ENCODE data around the gene SLC6A8.

SLC6A8 gene

DNA sequence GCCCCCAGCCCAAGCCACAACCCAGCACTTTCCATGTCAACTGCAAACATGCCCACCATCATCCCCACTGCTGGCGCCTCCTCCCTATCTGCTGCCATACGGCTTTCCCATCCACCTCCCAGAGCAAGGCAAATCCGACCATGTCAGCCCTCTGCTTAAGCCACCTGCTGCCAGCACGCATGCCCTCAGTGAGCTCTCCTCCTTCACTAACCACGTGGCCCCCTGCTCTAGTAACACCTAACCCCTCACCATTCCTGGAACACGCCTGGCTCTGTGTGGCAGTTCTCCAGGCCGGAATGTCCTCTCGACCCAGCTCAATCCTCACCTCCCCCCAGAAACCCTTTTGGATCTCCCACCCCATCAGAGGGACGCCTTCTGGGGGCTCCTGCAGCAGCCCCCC lies 19.1 kb downstream of the SLC6A8 start:
- TF ChIP-seq, protein P1, sequence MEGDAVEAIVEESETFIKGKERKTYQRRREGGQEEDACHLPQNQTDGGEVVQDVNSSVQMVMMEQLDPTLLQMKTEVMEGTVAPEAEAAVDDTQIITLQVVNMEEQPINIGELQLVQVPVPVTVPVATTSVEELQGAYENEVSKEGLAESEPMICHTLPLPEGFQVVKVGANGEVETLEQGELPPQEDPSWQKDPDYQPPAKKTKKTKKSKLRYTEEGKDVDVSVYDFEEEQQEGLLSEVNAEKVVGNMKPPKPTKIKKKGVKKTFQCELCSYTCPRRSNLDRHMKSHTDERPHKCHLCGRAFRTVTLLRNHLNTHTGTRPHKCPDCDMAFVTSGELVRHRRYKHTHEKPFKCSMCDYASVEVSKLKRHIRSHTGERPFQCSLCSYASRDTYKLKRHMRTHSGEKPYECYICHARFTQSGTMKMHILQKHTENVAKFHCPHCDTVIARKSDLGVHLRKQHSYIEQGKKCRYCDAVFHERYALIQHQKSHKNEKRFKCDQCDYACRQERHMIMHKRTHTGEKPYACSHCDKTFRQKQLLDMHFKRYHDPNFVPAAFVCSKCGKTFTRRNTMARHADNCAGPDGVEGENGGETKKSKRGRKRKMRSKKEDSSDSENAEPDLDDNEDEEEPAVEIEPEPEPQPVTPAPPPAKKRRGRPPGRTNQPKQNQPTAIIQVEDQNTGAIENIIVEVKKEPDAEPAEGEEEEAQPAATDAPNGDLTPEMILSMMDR (IDR thresholded peaks at IDR 0.05; ENCODE audit: insufficient read depth, low read depth, low read length, missing control alignments) = no peak
- no peak for DNase-seq (ENCODE audit: low read depth)
- no peak overlapping the region for H3K4me3 ChIP-seq (ENCODE audit: low read depth, low read length)

- TF ChIP-seq, protein P1 (IDR thresholded peaks at IDR 0.05; ENCODE audit: insufficient read depth, low read depth, low read length, missing control alignments) = no peak
- no peak overlapping the region for H3K4me3 ChIP-seq (ENCODE audit: low read depth, low read length)
Measured at GRCh38 chrX:153707406-153707805, 19.7 kb downstream of the SLC6A8 start.

DNA sequence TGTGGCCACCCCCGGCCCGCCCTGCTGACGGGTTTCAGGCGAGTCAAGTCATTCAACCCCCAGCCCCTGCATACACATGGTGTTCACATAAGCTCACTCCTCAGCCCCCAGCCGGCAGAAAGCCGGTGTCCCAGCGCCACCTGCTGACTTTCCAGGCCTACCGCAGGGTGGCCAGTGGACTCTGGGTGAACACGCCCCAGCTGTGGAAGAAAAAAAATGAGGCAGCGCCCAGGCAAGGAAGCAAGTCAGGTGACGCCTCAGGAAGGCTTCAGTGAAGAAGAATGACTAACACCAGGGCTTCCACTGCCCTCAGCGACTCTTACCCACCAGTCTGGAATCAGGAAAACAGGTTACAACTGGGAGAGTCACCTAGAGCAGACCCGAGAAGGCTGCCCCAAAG lies 20.7 kb downstream of the SLC6A8 start:
- DNase-seq (ENCODE audit: low read depth) = peak; percentile 33

More at GRCh38 chrX:153707406-153707805, 19.7 kb downstream of the SLC6A8 start:
- DNase-seq (ENCODE audit: low read depth) = no peak

DNA sequence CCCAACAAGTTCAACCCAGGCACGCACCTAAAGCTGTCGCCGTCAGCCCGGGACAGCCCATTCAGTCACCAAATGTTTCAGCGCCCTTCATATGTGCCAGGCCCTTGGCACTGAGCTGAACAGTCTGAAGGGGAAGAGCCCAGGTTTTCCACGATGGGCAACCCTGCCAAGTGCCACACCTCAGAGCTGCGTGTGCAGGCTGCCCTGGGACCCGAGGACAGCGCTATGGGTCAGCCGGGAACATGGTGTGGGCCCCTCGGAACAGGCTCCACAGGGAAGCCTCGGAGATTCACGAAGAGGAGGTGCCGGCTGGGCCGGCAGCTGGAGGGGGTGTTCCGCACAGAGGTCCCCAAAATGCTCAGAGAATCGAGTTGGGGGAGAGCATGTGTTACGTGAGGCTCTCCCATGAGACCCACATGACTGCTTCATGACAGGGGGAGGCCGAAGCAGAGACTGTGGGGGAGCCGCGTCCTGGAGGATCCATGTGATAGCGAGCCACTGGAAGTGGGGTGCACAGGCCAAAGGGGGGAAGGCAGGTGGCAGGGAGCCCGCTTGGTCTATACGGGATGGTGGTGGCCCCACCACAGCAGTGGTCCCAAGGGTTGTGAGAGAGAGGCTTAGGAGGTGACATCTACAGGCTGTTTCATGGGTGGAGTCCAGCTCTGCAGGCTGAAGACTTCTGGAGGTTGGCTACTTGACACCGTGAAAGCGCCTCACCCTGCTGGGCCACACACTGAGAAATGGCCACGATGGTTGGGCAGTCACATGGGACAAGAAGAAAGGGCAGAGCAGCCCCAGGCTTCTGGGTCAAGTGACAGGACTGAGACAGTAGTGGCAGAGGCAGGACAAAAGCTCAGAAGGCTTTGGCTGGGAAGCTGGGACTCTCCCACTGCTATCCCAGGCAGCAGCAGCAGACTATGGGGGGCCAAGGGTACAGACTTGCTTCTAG lies 22.3 kb downstream of the SLC6A8 start:
- no peak for DNase-seq (ENCODE audit: low read depth)
- no peak overlapping the region for H3K4me3 ChIP-seq (ENCODE audit: low read depth, low read length)
- TF ChIP-seq, protein P1 (IDR thresholded peaks at IDR 0.05; ENCODE audit: insufficient read depth, low read depth, low read length, missing control alignments) = no peak

More for the DNA sequence above, 20.7 kb downstream of the SLC6A8 start:
- H3K4me3 ChIP-seq (ENCODE audit: low read depth, low read length) = no peak overlapping the region
- TF ChIP-seq, protein P1 (IDR thresholded peaks at IDR 0.05; ENCODE audit: insufficient read depth, low read depth, low read length, missing control alignments) = peak; percentile 24

DNA sequence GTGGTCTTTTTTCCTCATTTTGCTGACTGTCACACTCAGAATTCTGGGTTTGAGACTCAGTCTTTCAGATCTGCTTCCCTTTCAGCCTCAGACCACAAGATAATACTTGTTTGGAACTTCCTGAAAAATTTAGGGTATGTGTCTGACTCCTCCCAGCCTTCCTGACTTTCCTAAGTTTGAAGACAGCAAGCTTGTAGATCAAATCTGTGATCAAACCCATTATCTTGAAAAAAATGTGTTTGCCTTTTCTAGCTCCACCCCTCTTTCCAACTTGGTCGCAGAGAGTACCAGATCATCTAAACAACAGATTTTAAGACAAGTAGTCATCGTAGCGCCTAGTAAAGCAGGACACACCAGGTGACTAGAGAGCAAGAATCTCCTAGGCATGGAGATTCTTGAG lies 26.5 kb downstream of the SLC6A8 start:
- no peak overlapping the region for H3K4me3 ChIP-seq (ENCODE audit: low read depth, low read length)
- DNase-seq (ENCODE audit: low read depth) = no peak
- TF ChIP-seq, protein P1 (IDR thresholded peaks at IDR 0.05; ENCODE audit: insufficient read depth, low read depth, low read length, missing control alignments) = no peak

- H3K4me3 ChIP-seq (ENCODE audit: low read depth, low read length) = no peak overlapping the region
- no peak for DNase-seq (ENCODE audit: low read depth)
- TF ChIP-seq, protein P1 (IDR thresholded peaks at IDR 0.05; ENCODE audit: insufficient read depth, low read depth, low read length, missing control alignments) = no peak
Measured at GRCh38 chrX:153717445-153717844, 29.7 kb downstream of the SLC6A8 start.
